ENCODE measurements around the gene CFAP100.

Gene CFAP100

DNA sequence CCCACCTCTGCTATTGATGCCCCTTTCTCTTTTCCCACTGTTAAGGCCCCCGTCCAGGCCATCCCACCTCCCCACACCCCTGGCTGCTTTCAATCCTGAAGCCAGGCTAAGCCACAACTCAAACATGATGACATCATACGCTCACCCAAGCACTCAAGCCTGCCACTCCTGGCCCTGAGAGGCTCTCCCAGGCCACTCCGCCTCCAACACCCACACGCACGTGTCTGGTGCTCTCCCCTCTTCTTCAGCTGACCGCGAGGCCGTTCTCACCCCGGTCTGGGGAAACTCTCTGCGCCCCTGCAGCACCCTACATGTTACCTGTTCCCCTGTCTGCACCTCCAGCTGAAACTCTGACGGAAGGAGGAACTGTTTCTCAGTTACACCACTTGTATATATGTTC is 74.8 kb downstream of the CFAP100 start:
- H3K79me2 ChIP-seq (ENCODE audit: low read length) = peaks cover 91% of the 10 kb centered on the region
- no peak overlapping the region for H3K27ac ChIP-seq (ENCODE audit: low read length)
- H3F3A ChIP-seq (ENCODE audit: insufficient read depth, low read length) = no peaks in the 10 kb centered on the region
- H3K4me1 ChIP-seq (ENCODE audit: low read length) = peaks cover 15% of the 10 kb centered on the region
- no peaks in the 10 kb centered on the region for H3K9me2 ChIP-seq (replicated peaks; ENCODE audit: insufficient read depth, low read length)
- peaks cover 12% of the 10 kb centered on the region; the same call in 1 of the 2 replicates for H3K36me3 ChIP-seq (replicated peaks; ENCODE audit: insufficient read depth, low read length)
- no peaks in the 10 kb centered on the region for H3K27me3 ChIP-seq (replicated peaks; ENCODE audit: insufficient read depth, low read length)
- DNase-seq = no peak
- no peak overlapping the region for H3K4me2 ChIP-seq (ENCODE audit: low read depth, low read length)
- H2AFZ ChIP-seq (ENCODE audit: low read length) = no peak overlapping the region
- no peaks in the 10 kb centered on the region for H3K9me3 ChIP-seq (replicated peaks; ENCODE audit: insufficient read depth, low read length)
- H3K9ac ChIP-seq (ENCODE audit: low read length) = no peak overlapping the region
- no peak overlapping the region for H3K4me3 ChIP-seq (ENCODE audit: low read length)
- TF ChIP-seq EZH2 (optimal IDR thresholded peaks at IDR 0.05; ENCODE audit: low read depth, low read length) (no peak), EZH2phosphoT487 (IDR thresholded peaks at IDR 0.05; ENCODE audit: low read length) (no peak)
- TF ChIP-seq, protein P1, sequence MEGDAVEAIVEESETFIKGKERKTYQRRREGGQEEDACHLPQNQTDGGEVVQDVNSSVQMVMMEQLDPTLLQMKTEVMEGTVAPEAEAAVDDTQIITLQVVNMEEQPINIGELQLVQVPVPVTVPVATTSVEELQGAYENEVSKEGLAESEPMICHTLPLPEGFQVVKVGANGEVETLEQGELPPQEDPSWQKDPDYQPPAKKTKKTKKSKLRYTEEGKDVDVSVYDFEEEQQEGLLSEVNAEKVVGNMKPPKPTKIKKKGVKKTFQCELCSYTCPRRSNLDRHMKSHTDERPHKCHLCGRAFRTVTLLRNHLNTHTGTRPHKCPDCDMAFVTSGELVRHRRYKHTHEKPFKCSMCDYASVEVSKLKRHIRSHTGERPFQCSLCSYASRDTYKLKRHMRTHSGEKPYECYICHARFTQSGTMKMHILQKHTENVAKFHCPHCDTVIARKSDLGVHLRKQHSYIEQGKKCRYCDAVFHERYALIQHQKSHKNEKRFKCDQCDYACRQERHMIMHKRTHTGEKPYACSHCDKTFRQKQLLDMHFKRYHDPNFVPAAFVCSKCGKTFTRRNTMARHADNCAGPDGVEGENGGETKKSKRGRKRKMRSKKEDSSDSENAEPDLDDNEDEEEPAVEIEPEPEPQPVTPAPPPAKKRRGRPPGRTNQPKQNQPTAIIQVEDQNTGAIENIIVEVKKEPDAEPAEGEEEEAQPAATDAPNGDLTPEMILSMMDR (IDR thresholded peaks at IDR 0.05; ENCODE audit: low read length) = no peak
- H4K20me1 ChIP-seq (ENCODE audit: insufficient read depth, low read length) = 0 out of 2 replicates have a peak, but pooled peaks cover 1% of the 10 kb centered on the region

DNA sequence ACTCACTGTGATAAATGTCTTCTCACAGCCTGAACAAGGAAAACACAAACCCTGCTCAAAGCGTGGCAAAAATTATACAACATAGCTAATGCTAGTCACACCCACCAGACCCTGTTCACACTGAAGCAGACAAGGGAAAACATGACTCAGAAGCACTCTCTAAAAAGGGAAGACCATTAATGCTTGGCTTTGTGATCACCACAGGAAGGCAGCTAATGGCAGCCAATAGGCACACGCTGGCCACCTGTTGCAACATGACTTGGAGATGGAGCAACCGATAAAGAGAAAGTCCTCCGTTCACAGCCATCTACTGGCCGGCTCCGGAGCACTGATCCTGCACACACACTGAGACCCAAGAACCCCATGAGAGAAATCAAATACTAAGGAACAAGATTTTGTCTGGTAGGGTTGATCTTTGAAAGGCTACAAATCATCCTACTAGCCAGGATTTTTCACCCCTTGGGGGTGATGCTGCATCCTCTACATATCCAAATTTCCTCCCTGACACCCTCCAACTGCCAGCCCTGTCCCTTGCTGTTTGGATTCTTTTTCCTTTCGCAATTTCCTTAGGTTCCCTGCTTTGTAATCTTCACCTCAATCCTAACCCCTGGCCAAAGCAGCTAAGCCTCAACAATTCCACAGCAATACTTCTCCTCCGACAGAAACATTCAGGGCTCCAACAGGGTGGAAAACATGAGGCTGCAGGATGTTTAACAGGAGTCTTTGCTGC is 77.7 kb downstream of the CFAP100 start:
- no peak overlapping the region for H3K27ac ChIP-seq (ENCODE audit: low read length)
- no peak overlapping the region for H2AFZ ChIP-seq (ENCODE audit: low read length)
- peak overlapping the region; percentile 99 for H3K4me2 ChIP-seq (ENCODE audit: low read depth, low read length)
- H3K79me2 ChIP-seq (ENCODE audit: low read length) = peaks cover 76% of the 10 kb centered on the region
- H3K9ac ChIP-seq (ENCODE audit: low read length) = no peak overlapping the region
- H4K20me1 ChIP-seq (ENCODE audit: insufficient read depth, low read length) = 0 out of 2 replicates have a peak, but pooled peaks cover 5% of the 10 kb centered on the region
- H3F3A ChIP-seq (ENCODE audit: insufficient read depth, low read length) = peaks cover 4% of the 10 kb centered on the region; the same call in 1 of the 2 replicates
- no peaks in the 10 kb centered on the region for H3K27me3 ChIP-seq (replicated peaks; ENCODE audit: insufficient read depth, low read length)
- peaks cover 18% of the 10 kb centered on the region for H3K4me1 ChIP-seq (ENCODE audit: low read length)
- H3K9me3 ChIP-seq (replicated peaks; ENCODE audit: insufficient read depth, low read length) = no peaks in the 10 kb centered on the region
- TF ChIP-seq EZH2 (optimal IDR thresholded peaks at IDR 0.05; ENCODE audit: low read depth, low read length) (no peak), EZH2phosphoT487 (IDR thresholded peaks at IDR 0.05; ENCODE audit: low read length) (no peak)
- H3K36me3 ChIP-seq (replicated peaks; ENCODE audit: insufficient read depth, low read length) = peaks cover 11% of the 10 kb centered on the region; the same call in 1 of the 2 replicates
- H3K4me3 ChIP-seq (ENCODE audit: low read length) = no peak overlapping the region
- H3K9me2 ChIP-seq (replicated peaks; ENCODE audit: insufficient read depth, low read length) = no peaks in the 10 kb centered on the region
- no peak for DNase-seq

DNA sequence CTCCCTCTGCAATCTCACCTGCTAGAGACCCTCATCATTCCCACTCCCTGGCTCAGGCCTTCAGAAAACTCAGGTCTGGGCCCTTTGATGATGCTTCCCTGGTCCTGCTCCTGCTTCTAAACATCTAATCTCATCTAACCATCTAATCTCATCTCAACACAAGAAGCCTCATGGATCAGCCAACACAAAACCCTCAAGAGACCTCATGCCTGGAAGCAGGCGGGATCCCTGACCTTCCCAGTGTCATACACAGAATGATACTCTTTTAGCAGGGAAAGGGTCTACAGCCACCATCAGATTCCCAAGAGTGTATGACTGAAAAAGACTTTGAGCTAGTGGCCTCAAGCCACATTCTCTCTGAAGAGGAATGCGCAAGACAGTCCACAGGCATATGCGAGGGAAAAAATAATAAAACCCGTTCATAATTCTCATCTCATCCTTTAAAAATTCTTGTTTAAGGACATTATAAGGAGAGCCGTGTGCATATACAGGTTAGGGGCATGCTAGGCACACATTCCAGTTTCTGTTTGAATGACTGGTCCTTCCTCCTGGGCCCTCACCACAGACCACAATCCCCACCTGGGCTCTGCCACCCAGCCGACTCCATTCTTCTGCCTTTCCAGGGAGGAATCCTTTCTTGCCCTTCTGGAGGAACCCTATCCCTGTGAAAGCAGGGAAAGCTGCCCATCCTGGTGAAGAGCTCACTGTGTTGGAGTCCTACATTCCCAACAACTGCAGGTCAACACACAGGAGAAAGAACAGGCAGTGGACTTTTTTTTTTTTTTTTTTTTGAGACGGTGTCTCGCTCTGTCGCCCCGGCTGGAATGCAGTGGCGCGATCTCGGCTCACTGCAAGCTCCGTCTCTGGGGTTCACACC is 78.8 kb downstream of the CFAP100 start:
- peaks cover 18% of the 10 kb centered on the region for H3K4me1 ChIP-seq (ENCODE audit: low read length)
- no peaks in the 10 kb centered on the region for H3K9me3 ChIP-seq (replicated peaks; ENCODE audit: insufficient read depth, low read length)
- DNase-seq = no peak
- 0 out of 2 replicates have a peak, but pooled peaks cover 5% of the 10 kb centered on the region for H4K20me1 ChIP-seq (ENCODE audit: insufficient read depth, low read length)
- H3K27ac ChIP-seq (ENCODE audit: low read length) = no peak overlapping the region
- H3K9ac ChIP-seq (ENCODE audit: low read length) = no peak overlapping the region; the same call in 1 of the 2 replicates
- peaks cover 65% of the 10 kb centered on the region for H3K79me2 ChIP-seq (ENCODE audit: low read length)
- TF ChIP-seq EZH2phosphoT487 (IDR thresholded peaks at IDR 0.05; ENCODE audit: low read length) (no peak), EZH2 (optimal IDR thresholded peaks at IDR 0.05; ENCODE audit: low read depth, low read length) (no peak)
- TF ChIP-seq, protein P1 (IDR thresholded peaks at IDR 0.05; ENCODE audit: low read length) = no peak
- H3K9me2 ChIP-seq (replicated peaks; ENCODE audit: insufficient read depth, low read length) = no peaks in the 10 kb centered on the region
- H3K36me3 ChIP-seq (replicated peaks; ENCODE audit: insufficient read depth, low read length) = peaks cover 11% of the 10 kb centered on the region; the same call in 1 of the 2 replicates
- peaks cover 4% of the 10 kb centered on the region; the same call in 1 of the 2 replicates for H3F3A ChIP-seq (ENCODE audit: insufficient read depth, low read length)
- no peak overlapping the region for H2AFZ ChIP-seq (ENCODE audit: low read length)
- H3K27me3 ChIP-seq (replicated peaks; ENCODE audit: insufficient read depth, low read length) = no peaks in the 10 kb centered on the region
- H3K4me3 ChIP-seq (ENCODE audit: low read length) = no peak overlapping the region
- peak overlapping the region; percentile 99 for H3K4me2 ChIP-seq (ENCODE audit: low read depth, low read length)

Data from MM.1S (cell line).